GM12865 (cell line): ENCODE results near the gene ZNF853.
"Not testable (repeated sequence)": the region's sequence is repeated elsewhere in the genome, so short reads cannot be mapped to it uniquely, and the experiment has no call there.

Source experiments
- DNase-seq: peaks from one replicate; pipeline ENCODE4 v3.0.0; 2010; ENCODE audit warnings: low read depth
- H3K4me3 ChIP-seq: 2 replicates; pipeline ENCODE4 v1.5.1; 2011; ENCODE audit warnings: mild to moderate bottlenecking, low read depth, low read length, control low read depth
- TF ChIP-seq, protein P1 (sequence below): IDR thresholded peaks from 2 replicates; pipeline ENCODE4 v1.5.1; 2011; ENCODE audit warnings: low read length, control low read depth, low read depth, inconsistent platforms; ENCODE audit not compliant: insufficient read depth; ENCODE audit errors: missing control alignments

Gene ZNF853

GRCh38 chr7:6654113-6654841, 38.9 kb downstream of the ZNF853 start:
- TF ChIP-seq, protein P1, sequence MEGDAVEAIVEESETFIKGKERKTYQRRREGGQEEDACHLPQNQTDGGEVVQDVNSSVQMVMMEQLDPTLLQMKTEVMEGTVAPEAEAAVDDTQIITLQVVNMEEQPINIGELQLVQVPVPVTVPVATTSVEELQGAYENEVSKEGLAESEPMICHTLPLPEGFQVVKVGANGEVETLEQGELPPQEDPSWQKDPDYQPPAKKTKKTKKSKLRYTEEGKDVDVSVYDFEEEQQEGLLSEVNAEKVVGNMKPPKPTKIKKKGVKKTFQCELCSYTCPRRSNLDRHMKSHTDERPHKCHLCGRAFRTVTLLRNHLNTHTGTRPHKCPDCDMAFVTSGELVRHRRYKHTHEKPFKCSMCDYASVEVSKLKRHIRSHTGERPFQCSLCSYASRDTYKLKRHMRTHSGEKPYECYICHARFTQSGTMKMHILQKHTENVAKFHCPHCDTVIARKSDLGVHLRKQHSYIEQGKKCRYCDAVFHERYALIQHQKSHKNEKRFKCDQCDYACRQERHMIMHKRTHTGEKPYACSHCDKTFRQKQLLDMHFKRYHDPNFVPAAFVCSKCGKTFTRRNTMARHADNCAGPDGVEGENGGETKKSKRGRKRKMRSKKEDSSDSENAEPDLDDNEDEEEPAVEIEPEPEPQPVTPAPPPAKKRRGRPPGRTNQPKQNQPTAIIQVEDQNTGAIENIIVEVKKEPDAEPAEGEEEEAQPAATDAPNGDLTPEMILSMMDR, result no peak
- no peak for DNase-seq
- H3K4me3 ChIP-seq, result no peak overlapping the region

GRCh38 chr7:6654842-6655610, 39.6 kb downstream of the ZNF853 start:
- DNase-seq, result no peak
- no peak overlapping the region for H3K4me3 ChIP-seq
- TF ChIP-seq, protein P1, result no peak

DNA sequence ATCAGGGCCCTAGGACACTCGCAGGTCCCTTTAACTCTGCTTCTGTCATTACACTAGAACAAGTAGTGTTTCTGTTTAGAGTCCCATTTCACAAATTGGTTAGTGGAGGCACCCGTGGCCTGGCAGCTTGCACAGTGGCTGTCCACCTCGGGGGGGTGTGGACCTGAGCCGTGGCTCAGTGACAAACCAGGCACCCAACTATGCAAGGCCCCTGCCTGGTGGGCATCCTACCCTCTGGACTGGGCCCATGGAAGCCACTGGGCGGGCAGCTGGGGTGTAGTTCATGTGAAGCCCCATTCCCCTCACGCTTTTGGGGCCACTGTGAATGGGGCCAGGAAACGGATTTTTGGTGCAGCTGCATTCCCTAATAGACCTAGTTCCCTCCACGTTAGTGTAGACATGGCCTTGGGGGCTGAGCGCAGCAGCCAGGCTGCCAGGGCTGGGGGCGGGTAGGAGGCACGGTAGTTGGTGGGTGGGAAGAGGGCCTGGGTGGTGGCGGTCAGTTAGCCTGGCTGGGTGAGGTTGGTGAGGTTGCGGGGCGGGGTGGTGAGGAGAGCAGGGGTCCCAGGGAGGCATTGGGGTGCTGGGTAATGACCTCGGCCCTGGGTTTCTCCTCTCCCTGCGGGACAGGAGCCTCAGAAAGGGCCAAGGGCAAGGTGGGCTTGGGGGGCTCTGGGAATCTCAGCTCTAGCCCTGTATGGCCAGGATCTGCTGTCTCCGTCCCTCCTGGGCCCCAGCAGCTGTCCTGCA, 40.4 kb downstream of the ZNF853 start:
- H3K4me3 ChIP-seq, result no peak overlapping the region
- no peak for DNase-seq
- TF ChIP-seq, protein P1, result no peak

DNA sequence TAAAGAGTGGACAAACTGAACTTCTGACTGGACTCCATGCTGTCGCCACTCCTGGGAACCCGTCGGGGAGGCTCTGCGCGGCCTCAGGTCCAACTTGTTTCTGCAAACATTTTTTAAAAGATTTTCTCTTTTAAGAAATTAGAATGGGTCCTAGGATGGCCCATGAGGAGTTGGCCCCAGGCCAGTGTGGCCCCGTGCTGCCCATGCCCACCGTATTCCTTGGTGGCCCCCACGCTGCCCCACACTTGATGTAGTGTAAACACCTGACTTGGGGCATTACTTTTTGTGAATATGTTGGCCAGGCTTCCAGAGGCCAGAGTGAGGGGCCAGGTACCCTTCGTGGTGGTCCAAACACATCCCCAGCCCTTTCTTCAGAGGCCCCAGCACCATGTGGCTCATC, 41.0 kb downstream of the ZNF853 start:
- H3K4me3 ChIP-seq, result no peak overlapping the region
- no peak for DNase-seq
- TF ChIP-seq, protein P1, result no peak

DNA sequence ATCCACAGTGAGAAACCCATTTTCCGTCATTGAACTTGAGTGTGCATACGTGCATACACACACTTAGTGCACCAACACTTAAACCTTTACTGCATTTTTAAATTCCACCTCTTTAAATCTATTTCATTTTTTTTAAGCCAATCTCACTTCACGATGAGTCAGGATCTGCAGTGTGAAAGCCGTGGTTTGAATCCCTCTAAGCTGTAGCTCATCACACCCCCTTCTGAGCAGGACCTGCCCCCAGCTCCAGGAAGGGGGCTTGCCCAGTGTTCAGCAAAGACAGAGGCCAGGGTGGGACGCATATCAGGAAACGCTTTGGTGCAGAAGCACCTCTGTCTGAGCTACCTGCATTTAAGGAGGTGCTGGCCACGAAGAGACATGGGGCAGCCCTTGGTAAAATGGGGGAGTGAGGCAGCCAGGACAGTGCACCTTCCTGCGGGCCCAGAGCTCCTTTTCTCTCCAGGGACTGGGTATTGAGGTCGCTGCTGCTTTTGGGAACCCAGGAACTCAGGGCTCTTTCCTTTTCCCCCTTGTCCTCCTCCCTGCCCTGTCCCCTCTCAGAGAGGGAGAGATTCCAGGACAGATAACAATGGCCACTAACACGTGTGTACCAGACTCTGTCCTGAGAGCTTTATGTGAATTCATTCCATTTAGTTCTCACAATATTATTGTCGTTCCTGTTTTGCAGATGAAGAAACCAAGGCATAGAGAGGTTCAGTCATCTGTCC, 43.4 kb downstream of the ZNF853 start:
- no peak for DNase-seq
- TF ChIP-seq, protein P1, result no peak
- no peak overlapping the region for H3K4me3 ChIP-seq

DNA sequence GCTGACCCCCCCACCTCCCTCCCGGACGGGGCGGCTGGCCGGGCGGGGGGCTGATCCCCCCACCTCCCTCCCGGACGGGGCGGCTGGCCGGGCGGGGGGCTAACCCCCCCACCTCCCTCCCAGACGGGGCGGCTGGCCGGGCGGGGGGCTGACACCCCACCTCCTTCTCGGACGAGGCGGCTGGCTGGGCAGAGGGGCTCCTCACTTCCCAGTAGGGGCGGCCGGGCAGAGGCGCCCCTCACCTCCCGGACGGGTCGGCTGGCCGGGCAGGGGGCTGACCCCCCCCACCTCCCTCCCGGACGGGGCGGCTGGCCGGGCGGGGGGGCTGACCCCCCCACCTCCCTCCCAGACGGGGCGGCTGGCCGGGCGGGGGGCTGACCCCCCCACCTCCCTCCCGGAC, 55.4 kb downstream of the ZNF853 start:
- not testable (repeated sequence) for H3K4me3 ChIP-seq, DNase-seq
